ENCODE measurements around the gene JUNB.
"Not testable (repeated sequence)": the region's sequence is repeated elsewhere in the genome, so short reads cannot be mapped to it uniquely, and the experiment has no call there.

JUNB gene

GRCh38 chr19:12789098-12789903, 2.0 kb upstream of the JUNB start:
- DNase-seq (ENCODE audit: low read depth in 2 of 2) = no peak

DNA sequence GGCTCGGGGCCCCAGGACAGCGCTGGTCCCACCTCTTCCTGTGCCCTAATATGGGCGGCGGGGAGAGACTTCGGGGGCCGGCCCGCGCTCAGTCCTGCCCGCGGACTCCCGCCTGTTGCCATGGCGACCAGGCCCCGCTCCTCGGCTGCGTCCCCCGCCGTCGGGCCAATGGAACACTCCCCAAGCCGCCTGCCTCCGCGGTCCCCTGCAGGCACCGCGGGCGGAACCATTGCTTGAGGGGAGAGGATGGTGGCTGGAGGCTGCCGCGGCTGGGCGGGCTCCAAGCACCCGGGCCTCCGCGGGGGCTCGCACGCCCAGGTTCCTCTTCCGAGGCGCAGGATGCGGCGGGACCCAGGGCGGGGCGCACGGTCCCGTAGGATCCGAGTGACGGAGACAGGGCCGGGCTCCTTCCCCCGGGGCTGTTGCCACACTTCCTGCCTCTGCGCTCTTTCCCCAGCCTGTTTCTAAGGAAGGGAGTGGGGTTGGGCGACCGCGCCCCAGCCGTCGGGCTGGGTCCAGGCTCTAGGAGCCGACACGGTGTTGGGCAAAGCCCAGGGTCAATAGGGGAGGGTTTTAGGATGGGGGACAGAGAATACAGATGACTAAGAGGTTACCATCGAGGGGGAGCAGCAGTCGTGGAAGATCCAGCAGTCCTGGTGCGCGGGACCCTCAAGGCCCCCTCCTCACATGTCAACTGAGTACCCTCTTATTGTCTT, 1.2 kb upstream of the JUNB start:
- peak; percentile 73 to 92 for DNase-seq (ENCODE audit: low read depth in 2 of 2)

GRCh38 chr19:12790628-12791344, 500 bp upstream of the JUNB start:
- no peak for DNase-seq (ENCODE audit: low read depth in 2 of 2)

GRCh38 chr19:12792051-12792852, 966 bp downstream of the JUNB start:
- peak; percentile 57 to 65 for DNase-seq (ENCODE audit: low read depth in 2 of 2)

- DNase-seq (ENCODE audit: low read depth in 2 of 2) = no peak
These were observed 1.6 kb downstream of the JUNB start for GRCh38 chr19:12792853-12793289.

DNA sequence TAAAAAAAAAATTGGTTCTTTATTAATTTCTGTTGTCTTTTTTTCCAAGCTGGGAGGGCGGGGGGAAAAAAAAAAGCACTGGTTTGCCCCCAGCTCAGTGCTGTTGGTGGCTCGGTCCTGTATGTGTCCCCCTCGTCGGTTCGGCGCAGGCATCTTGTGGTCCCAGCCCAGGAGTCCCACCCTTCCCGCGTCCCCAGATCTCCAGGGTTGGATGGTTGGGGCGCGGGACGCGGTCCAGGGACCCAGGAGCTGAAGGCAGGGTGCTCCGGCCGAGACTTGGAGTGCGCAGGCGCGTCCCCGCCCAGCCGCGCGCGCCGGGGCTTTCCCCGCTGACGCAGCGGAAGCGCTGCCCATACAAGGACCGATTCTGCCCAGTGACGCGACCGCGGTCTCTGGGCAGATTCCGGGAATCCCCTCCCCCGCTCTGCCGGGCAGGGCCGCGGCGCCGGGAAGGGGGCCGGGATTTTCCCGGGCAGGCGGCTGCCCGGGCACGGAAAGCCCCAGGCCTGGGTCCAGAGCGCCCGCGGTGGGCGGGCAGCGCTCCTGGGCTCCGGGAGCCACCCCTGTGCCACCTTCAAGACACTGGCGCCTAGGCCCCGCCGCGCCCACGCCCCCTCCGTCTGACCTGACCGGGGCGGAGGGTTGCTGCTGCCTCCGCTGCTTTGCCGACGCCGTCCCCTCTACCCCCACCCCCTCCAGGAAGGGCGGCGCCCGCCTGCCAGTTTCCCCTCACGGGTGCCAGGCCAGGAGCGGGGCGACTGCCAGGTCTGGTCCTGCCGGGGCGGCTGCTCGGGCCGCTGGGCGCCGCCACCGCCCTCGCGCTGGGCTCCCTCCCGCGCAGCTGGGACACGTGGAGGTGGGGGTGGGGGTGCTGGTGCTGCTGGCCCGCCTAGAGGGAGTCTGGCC, 2.3 kb downstream of the JUNB start:
- DNase-seq (ENCODE audit: low read depth in 2 of 2) = peak; percentile 89

DNA sequence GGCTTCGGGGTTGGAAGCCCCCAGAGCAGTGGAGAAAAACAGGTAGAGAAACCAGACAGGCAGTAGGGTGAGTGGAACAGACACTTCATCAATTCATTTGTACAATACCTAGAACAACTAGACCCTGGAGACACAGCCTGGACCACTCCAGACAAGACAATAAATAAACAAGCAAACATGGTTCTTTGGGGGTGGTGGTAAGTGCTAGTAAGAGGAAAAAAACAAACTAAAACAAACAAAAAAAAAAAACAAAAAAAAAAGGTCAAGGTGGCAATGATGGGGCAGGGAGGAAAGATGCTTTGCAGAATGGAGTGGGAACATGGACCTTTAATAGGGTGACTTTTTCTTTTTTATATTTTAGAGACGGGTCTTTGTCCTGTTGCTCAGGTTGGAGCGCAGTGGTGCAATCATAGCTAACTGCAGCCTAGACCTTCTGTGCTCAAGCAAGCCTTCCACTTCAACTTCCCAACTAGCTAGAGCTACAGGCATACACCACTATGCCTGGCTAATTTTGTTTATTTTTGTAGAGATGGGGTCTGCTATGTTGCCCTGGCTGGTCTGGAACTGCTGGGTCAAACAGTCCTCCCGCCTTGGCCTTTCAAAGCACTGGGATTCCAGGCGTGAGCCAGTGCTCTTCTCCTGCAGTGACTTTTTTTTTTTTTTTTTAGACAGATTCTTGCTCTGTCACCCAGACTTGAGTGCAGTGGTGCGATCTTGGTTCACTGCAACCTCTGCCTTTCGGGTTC, 3.1 kb downstream of the JUNB start:
- no peak for DNase-seq (ENCODE audit: low read depth in 2 of 2)

GRCh38 chr19:12794971-12795381, 3.7 kb downstream of the JUNB start:
- no peak for DNase-seq (ENCODE audit: low read depth in 2 of 2)

DNA sequence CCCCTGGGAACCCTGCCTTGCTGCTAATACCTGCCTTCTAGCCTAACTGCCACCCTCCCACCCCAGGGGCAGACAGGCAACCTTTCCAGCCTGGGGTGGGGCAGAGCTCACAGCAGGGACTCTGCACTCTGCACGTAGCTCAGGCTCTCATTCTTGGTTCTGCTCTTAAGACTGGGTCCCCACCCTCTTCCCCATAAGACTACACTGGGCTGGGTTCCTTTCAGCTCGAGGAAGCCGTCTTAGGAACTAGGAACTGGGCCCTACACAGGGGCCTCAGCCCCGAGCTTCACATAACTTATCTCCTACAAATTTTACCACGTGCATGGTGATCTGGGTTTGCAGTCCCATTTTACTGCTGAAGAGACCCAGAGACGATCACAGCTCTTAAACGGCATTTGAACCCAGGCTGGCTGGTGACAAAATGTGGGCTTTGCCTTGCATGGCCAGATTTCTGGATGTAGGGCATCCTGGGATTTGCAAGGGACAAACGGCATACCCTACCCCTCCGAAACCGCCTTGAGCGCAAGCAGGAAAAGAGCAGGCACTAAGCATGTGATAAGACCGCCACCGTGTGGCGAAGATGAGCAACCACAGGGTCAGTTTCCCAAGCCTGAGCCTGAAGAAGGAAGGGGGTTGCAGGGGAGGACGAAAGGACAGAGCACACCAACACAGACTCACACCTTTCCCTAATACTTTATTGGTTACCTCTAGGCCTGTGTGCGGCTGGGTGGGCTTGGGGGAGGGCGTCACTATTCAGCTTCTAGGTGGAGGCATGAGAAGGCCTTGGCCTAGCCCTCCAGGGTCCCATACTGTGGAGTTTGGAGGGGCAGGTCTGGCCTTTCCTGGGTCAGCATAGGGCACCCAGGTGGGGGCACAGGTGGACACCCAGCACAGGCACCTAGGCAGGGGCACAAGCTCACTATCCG, 5.1 kb downstream of the JUNB start:
- DNase-seq (ENCODE audit: low read depth in 2 of 2) = peak; percentile 60 to 69

DNA sequence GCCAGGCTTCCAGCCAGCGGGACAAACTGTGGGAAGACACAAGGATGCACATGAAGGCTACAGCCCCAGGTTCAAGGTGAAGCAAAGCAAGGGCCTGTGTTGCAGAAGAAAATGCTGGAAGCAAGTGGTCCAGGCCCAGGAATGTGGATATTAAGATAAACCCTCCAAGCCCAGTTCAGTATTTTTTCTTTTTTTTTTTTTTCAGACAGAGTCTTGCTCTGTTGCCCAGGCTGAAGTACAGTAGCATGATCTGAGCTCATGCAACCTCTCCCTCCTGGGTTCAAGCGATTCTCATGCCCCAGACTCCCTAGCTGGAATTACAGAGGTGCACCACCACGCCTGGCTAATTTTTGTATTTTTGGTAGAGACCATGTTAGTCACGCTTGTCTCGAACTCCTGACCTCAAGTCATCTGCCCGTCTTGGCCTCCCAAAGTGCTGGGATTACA, 5.9 kb downstream of the JUNB start:
- DNase-seq (ENCODE audit: low read depth in 2 of 2) = no peak

DNA sequence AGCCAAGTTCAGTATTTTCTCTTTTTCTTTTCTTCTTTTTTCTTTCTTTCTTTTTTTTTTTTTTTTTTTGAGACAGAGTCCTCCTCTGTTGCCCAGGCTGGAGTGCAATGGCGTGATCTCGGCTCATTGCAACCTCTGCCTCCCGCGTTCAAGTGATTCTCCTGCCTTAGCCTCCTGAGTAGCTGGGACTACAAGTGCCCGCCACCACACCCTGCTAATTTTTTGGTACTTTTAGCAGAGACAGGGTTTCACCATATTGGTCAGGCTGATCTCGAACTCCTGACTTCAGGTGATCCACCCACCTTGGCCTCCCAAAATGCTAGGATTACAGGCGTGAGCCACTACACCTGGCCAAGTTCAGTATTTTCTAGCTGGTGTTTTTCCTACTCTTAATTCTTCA, 6.3 kb downstream of the JUNB start:
- DNase-seq (ENCODE audit: low read depth in 2 of 2) = not testable (repeated sequence)

DNA sequence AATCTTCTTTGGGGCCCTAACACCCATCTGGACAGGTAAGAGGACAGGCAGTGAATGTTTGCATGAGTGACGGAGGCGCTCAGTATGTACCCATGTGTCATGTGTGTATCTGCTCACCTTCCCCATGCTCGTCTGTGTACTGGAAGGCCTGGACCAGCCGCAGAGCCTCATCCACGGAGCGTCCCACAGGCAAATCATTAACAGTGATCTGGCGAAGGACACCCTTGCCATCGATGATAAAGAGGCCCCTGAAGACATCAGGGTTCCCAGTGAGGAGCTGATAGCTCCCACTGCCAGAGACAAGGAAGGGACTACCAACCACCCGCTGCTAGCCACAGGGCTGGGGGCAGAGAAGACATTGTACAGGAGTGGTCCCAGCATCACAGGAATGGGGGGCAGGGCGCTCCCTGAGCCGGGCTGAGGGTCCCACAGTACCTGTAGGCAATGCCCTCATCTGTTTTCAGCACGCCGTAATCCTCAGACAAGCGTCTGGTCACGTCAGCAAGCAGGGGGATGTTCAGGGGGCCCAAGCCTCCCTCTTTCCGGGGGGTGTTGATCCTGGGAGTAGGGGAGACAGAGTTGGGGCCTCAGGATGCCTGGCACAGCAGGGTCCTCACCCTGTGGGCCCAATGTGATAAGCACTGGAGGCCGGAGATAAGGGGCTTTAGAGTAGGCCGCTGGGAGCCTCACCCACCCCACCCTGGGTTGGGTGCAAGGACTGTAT, 8.6 kb downstream of the JUNB start:
- DNase-seq (ENCODE audit: low read depth in 2 of 2) = no peak

DNA sequence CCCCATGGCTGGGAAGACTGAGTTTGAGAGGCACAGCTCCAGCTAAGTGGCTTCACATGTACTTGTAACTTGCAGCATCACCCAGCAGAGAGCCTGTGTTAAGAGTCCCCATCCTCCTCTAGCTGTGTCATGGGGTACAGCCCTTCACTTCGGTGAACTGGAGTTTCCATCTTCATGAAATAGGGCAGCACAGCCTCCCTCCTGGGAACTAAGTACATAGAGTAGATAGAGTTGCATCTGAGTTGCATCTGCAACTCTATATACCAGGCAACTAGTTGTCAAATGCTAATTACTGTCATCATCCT, 9.1 kb downstream of the JUNB start:
- DNase-seq (ENCODE audit: low read depth in 2 of 2) = no peak

- DNase-seq (ENCODE audit: low read depth in 2 of 2) = no peak
These were observed 9.7 kb downstream of the JUNB start for GRCh38 chr19:12800923-12801465.

- peak; percentile 60 to 73 for DNase-seq (ENCODE audit: low read depth in 2 of 2)
These were observed 10.4 kb downstream of the JUNB start, which contains the start of the genes PRDX2 and THSD8 for GRCh38 chr19:12801466-12802266. Gene PRDX2 (minus strand): TSS chr19:12801800. CDS start chr19:12801261, 539 bp downstream. Gene THSD8 (plus strand): TSS chr19:12802069. CDS start chr19:12802072, 3 bp downstream.

DNA sequence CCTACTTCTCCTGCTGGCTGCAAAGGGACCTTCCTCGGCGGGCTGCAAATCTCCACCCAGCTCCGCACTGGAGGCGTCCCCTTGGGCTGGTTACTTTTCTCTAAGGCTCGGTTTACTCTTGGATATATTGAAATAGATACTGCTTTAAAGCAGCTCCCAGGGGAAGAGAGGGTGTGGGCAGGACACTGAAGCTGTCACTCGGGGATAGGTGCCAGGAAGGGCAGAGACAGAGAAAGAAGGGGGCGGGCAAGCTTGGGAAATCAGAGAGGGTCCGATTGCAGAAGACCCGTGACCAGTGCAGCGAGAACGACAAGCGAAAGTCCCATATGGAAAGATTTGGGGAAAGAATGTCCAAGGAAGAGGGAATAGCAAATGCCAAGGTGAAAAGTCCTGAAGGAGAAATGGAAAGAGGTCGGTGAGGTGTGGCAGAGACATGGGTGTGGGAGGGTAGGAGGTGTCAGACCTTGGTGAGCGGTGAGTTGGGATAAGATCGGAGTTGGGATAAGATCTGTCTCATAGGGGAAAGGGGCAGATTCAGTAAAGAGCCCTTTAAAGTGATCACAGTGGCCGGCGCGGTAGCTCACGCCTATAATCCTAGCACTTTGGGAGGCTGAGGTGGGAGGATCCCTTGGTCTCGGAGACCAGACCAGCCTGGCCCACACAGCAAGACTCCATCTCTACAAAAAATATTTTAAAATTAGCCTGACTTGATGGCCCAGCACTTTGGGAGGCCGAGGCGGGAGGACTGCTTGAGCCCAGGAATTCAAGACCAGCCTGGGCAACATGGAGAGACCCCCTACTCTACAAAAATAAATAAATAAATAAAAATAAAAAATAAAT, 11.2 kb downstream of the JUNB start:
- no peak for DNase-seq (ENCODE audit: low read depth in 2 of 2)
